HFFc6 (cell line): Measurements from ENCODE around the gene GARIN5A. TPM values are rescaled to one million over a fixed set of nuclear protein-coding genes. Genes with fewer than 3 reads are reported as not detected.

Experiments used
- DNase-seq: peaks from one replicate; pipeline ENCODE4 v3.0.0-alpha.2; 2018
- H3K27ac Mint-ChIP-seq: 2 replicates; pipeline ENCODE4 v1.8.0; 2020; ENCODE audit warnings: mild to moderate bottlenecking, mixed read lengths
- H3K27me3 Mint-ChIP-seq: 2 replicates; pipeline ENCODE4 v1.8.0; 2021; ENCODE audit warnings: mild to moderate bottlenecking, moderate library complexity, mixed read lengths; ENCODE audit not compliant: insufficient read depth
- H3K36me3 Mint-ChIP-seq: 2 replicates; pipeline ENCODE4 v1.8.0; 2021; ENCODE audit warnings: low read depth, mixed read lengths
- H3K4me1 Mint-ChIP-seq: 2 replicates; pipeline ENCODE4 v1.8.0; 2020; ENCODE audit warnings: low read depth, mixed read lengths
- H3K4me3 Mint-ChIP-seq: 2 replicates; pipeline ENCODE4 v1.8.0; 2020; ENCODE audit warnings: mild to moderate bottlenecking, moderate library complexity, mixed read lengths
- H3K9me3 Mint-ChIP-seq: 2 replicates; pipeline ENCODE4 v1.8.0; 2020; ENCODE audit warnings: mild to moderate bottlenecking, mixed read lengths
- CTCF ChIP-seq: fragments of 200-600 bp; sonication (generic); IDR thresholded peaks from 2 replicates; pipeline ENCODE4 v1.5.0; 2021; ENCODE audit warnings: antibody characterized with exemption, mild to moderate bottlenecking
- total RNA-seq, 6 experiments: library from RNA; stranded (reverse); fragmentation: NEBNext Ultra II Directional; extraction: Animal tissue kit (Norgen Biotek cat#: 25700); gene quantifications; 2 replicates in 1 of 6; 3 replicates in 5 of 6; pipeline ENCODE4 v1.2.3, GENCODE V29; 2021

Gene GARIN5A
- total RNA-seq, 6 experiments from 2014 or later = 0.16 to 1.5 (median 0.28) TPM; not detected in 1

GRCh38 chr19:50500753-50501151 lies 24.1 kb upstream of the GARIN5A start:
- no peaks in the 10 kb centered on the region for H3K36me3 Mint-ChIP-seq
- no peak for TF ChIP-seq CTCF
- H3K4me3 Mint-ChIP-seq = no peak overlapping the region
- no peak overlapping the region for H3K27ac Mint-ChIP-seq
- H3K9me3 Mint-ChIP-seq = no peaks in the 10 kb centered on the region
- no peaks in the 10 kb centered on the region for H3K4me1 Mint-ChIP-seq
- peaks cover 4% of the 10 kb centered on the region for H3K27me3 Mint-ChIP-seq
- DNase-seq = no peak

GRCh38 chr19:50500060-50500752 lies 23.6 kb upstream of the GARIN5A start:
- Mint-ChIP-seq H3K36me3 (no peaks in the 10 kb centered on the region), H3K27me3 (peaks cover 6% of the 10 kb centered on the region)

GRCh38 chr19:50498219-50499056 lies 21.8 kb upstream of the GARIN5A start:
- no peak for TF ChIP-seq CTCF
- H3K36me3 Mint-ChIP-seq = no peaks in the 10 kb centered on the region
- H3K4me1 Mint-ChIP-seq = no peaks in the 10 kb centered on the region
- no peak for DNase-seq
- H3K27ac Mint-ChIP-seq = no peak overlapping the region
- H3K4me3 Mint-ChIP-seq = no peak overlapping the region
- H3K27me3 Mint-ChIP-seq = peaks cover 15% of the 10 kb centered on the region
- H3K9me3 Mint-ChIP-seq = no peaks in the 10 kb centered on the region

More at GRCh38 chr19:50500060-50500752, 23.6 kb upstream of the GARIN5A start:
- no peaks in the 10 kb centered on the region for H3K4me1 Mint-ChIP-seq
- no peak overlapping the region for H3K27ac Mint-ChIP-seq
- peak; percentile 48 for TF ChIP-seq CTCF
- H3K9me3 Mint-ChIP-seq = no peaks in the 10 kb centered on the region
- H3K4me3 Mint-ChIP-seq = no peak overlapping the region
- DNase-seq = no peak

- H3K4me3 Mint-ChIP-seq = no peak overlapping the region
- no peak for TF ChIP-seq CTCF
- H3K36me3 Mint-ChIP-seq = no peaks in the 10 kb centered on the region
- H3K9me3 Mint-ChIP-seq = no peaks in the 10 kb centered on the region
- H3K27me3 Mint-ChIP-seq = peaks cover 19% of the 10 kb centered on the region
- no peak overlapping the region for H3K27ac Mint-ChIP-seq
- peaks cover 3% of the 10 kb centered on the region for H3K4me1 Mint-ChIP-seq
- no peak for DNase-seq
Observed at GRCh38 chr19:50497022-50497405, 20.4 kb upstream of the GARIN5A start.

GRCh38 chr19:50496189-50497021 lies 19.8 kb upstream of the GARIN5A start:
- no peak overlapping the region for H3K4me3 Mint-ChIP-seq
- TF ChIP-seq CTCF = no peak
- H3K27ac Mint-ChIP-seq = no peak overlapping the region
- peaks cover 9% of the 10 kb centered on the region for H3K4me1 Mint-ChIP-seq
- H3K9me3 Mint-ChIP-seq = no peaks in the 10 kb centered on the region
- no peaks in the 10 kb centered on the region for H3K36me3 Mint-ChIP-seq
- peaks cover 19% of the 10 kb centered on the region for H3K27me3 Mint-ChIP-seq
- DNase-seq = no peak
